OCI-LY1 (cell line): ENCODE data around the gene SACM1L.

Experiments
- H2AFZ ChIP-seq: fragments of 200-600 bp; sonication (generic), shearing (Covaris generic); 2 replicates; pipeline ENCODE4 v1.6.0; 2014; ENCODE audit warnings: antibody characterized with exemption, mild to moderate bottlenecking, low read length
- H3F3A ChIP-seq: fragments of 200-600 bp; sonication (generic), shearing (Covaris generic); 2 replicates; pipeline ENCODE4 v1.6.0; 2014; ENCODE audit warnings: mild to moderate bottlenecking, antibody characterized with exemption, low read length, moderate library complexity; ENCODE audit not compliant: insufficient read depth
- H3K27ac ChIP-seq: fragments of 200-600 bp; sonication (generic); 2 replicates; pipeline ENCODE4 v1.5.1; 2014; ENCODE audit warnings: low read length, mixed run types, mild to moderate bottlenecking, low read depth; ENCODE audit not compliant: poor library complexity, severe bottlenecking
- H3K27me3 ChIP-seq: fragments of 200-600 bp; sonication (generic); 2 replicates; pipeline ENCODE4 v1.6.0; 2014; ENCODE audit warnings: antibody characterized with exemption, mild to moderate bottlenecking, low read length, moderate library complexity; ENCODE audit not compliant: insufficient read depth
- H3K36me3 ChIP-seq: fragments of 200-600 bp; sonication (generic); 2 replicates; pipeline ENCODE4 v1.6.1; 2014; ENCODE audit warnings: mild to moderate bottlenecking, antibody characterized with exemption, low read length, moderate library complexity, mixed read lengths; ENCODE audit not compliant: insufficient read depth
- H3K4me1 ChIP-seq: fragments of 200-600 bp; sonication (generic); 2 replicates; pipeline ENCODE4 v1.5.1; 2014; ENCODE audit warnings: mild to moderate bottlenecking, low read length, moderate library complexity; ENCODE audit not compliant: insufficient read depth, severe bottlenecking
- H3K4me2 ChIP-seq: fragments of 200-600 bp; sonication (generic), shearing (Covaris generic); 2 replicates; pipeline ENCODE4 v1.6.1; 2014; ENCODE audit warnings: low read length
- H3K4me3 ChIP-seq: fragments of 200-600 bp; sonication (generic); 2 replicates; pipeline ENCODE4 v1.5.1; 2014; ENCODE audit warnings: low read length, low read depth, mild to moderate bottlenecking, mixed read lengths; ENCODE audit not compliant: poor library complexity, severe bottlenecking
- H3K79me2 ChIP-seq: fragments of 200-600 bp; shearing (Covaris generic); 2 replicates; pipeline ENCODE4 v1.6.1; 2016; ENCODE audit warnings: mixed run types, low read length, mixed read lengths; ENCODE audit not compliant: insufficient read depth
- H3K9ac ChIP-seq: fragments of 200-600 bp; sonication (generic), shearing (Covaris generic); 2 replicates; pipeline ENCODE4 v1.6.1; 2014; ENCODE audit warnings: mild to moderate bottlenecking, low read length, mixed read lengths
- H3K9me2 ChIP-seq: fragments of 200-600 bp; sonication (generic), shearing (Covaris generic); 2 replicates; pipeline ENCODE4 v1.6.1; 2014; ENCODE audit warnings: low read depth, mild to moderate bottlenecking, low read length, mixed read lengths
- H3K9me3 ChIP-seq: fragments of 200-600 bp; shearing (Covaris generic); 2 replicates; pipeline ENCODE4 v1.6.1; 2014; ENCODE audit warnings: low read length, mixed read lengths
- H4K20me1 ChIP-seq: fragments of 200-600 bp; sonication (generic), shearing (Covaris generic); 2 replicates; pipeline ENCODE4 v1.6.0; 2016; ENCODE audit warnings: mild to moderate bottlenecking, low read length; ENCODE audit not compliant: insufficient read depth
- EZH2 ChIP-seq: fragments of 200-600 bp; sonication (generic), shearing (Covaris generic); IDR thresholded peaks from 2 replicates; pipeline ENCODE4 v1.8.0; 2017; ENCODE audit warnings: borderline replicate concordance, mixed run types, mild to moderate bottlenecking, antibody characterized with exemption, low read length, moderate library complexity, mixed read lengths
- TF ChIP-seq, protein P1 (sequence below): fragments of 200-600 bp; sonication (generic), shearing (Covaris generic); IDR thresholded peaks from 2 replicates; pipeline ENCODE4 v1.5.1; 2017; ENCODE audit warnings: mild to moderate bottlenecking, antibody characterized with exemption, low read length, moderate library complexity, mixed read lengths

Gene SACM1L

DNA sequence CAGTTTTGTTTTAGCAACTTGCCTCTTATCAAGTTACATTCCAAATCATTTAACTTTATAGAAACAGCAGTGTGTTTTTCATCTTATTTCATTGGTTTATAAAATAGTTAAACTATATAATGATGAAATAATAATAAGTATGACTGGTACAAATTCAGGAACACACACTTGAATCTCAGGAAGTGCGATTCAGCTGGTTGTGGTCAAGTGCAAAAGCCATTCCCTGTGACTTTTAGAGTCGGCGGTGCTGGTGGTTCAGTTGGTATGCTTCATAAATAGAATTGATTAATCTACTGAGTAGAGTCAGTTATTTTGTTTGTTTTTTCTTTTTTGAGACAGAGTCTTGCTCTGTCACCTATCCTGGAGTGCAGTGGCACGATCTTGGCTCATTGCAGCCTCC, 22.7 kb downstream of the SACM1L start:
- no peaks in the 10 kb centered on the region for H3K9me2 ChIP-seq
- no peaks in the 10 kb centered on the region for H3F3A ChIP-seq
- peaks cover 66% of the 10 kb centered on the region for H3K36me3 ChIP-seq
- H3K27ac ChIP-seq = no peak overlapping the region
- H3K9me3 ChIP-seq = no peaks in the 10 kb centered on the region
- no peaks in the 10 kb centered on the region for H4K20me1 ChIP-seq
- H3K4me2 ChIP-seq = no peak overlapping the region
- H3K4me1 ChIP-seq = no peaks in the 10 kb centered on the region
- no peak overlapping the region for H3K9ac ChIP-seq
- TF ChIP-seq EZH2 = no peak
- TF ChIP-seq, protein P1, sequence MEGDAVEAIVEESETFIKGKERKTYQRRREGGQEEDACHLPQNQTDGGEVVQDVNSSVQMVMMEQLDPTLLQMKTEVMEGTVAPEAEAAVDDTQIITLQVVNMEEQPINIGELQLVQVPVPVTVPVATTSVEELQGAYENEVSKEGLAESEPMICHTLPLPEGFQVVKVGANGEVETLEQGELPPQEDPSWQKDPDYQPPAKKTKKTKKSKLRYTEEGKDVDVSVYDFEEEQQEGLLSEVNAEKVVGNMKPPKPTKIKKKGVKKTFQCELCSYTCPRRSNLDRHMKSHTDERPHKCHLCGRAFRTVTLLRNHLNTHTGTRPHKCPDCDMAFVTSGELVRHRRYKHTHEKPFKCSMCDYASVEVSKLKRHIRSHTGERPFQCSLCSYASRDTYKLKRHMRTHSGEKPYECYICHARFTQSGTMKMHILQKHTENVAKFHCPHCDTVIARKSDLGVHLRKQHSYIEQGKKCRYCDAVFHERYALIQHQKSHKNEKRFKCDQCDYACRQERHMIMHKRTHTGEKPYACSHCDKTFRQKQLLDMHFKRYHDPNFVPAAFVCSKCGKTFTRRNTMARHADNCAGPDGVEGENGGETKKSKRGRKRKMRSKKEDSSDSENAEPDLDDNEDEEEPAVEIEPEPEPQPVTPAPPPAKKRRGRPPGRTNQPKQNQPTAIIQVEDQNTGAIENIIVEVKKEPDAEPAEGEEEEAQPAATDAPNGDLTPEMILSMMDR = no peak
- no peak overlapping the region for H3K4me3 ChIP-seq
- no peaks in the 10 kb centered on the region for H3K79me2 ChIP-seq
- no peaks in the 10 kb centered on the region for H3K27me3 ChIP-seq
- no peak overlapping the region for H2AFZ ChIP-seq

DNA sequence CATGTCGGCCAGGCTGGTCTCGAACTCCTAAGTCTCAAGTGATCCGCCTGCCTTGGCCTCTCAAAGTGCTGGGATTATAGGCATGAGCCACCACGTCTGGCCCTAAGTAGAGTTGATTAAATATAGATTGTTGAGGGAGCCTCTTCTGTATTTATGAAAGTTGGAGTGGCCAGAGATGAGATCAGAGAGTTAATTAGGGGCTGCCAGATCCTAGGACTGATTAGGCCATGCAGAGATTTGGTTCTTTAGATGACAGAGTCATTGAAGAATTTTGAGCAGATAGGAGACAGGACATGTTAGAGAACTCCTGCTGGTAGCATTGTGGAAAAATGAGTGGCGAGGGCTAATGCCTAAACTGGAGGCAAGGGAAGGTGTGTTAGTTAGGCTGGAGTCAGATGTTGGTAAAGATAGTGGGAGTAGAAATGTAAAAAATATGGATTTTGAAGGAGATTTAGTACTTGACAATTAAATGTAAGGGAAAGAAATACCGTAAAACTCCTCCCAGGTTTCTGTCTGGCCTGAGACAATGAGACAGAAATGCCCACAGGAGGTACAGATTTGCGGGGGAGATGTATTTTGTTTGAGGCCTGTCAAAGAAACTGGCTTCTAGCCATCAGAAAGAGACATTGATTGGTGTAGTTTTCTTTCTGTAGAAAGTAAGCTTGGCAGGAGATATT, 23.4 kb downstream of the SACM1L start:
- Histone ChIP-seq H2AFZ (no peak overlapping the region), H3K4me3 (no peak overlapping the region), H3F3A (no peaks in the 10 kb centered on the region), H4K20me1 (no peaks in the 10 kb centered on the region), H3K4me2 (no peak overlapping the region), H3K9ac (no peak overlapping the region), H3K27me3 (no peaks in the 10 kb centered on the region), H3K36me3 (peaks cover 66% of the 10 kb centered on the region), H3K4me1 (no peaks in the 10 kb centered on the region), H3K9me3 (no peaks in the 10 kb centered on the region), H3K9me2 (no peaks in the 10 kb centered on the region), H3K79me2 (no peaks in the 10 kb centered on the region), H3K27ac (no peak overlapping the region)
- TF ChIP-seq, protein P1 = no peak
- no peak for TF ChIP-seq EZH2

- no peak overlapping the region for H3K27ac ChIP-seq
- no peaks in the 10 kb centered on the region for H3K9me2 ChIP-seq
- H3K4me3 ChIP-seq = no peak overlapping the region
- no peaks in the 10 kb centered on the region for H3K27me3 ChIP-seq
- no peak overlapping the region for H3K4me2 ChIP-seq
- no peaks in the 10 kb centered on the region for H3K9me3 ChIP-seq
- H3K79me2 ChIP-seq = no peaks in the 10 kb centered on the region
- H2AFZ ChIP-seq = no peak overlapping the region
- no peaks in the 10 kb centered on the region for H3F3A ChIP-seq
- H3K9ac ChIP-seq = no peak overlapping the region
- H4K20me1 ChIP-seq = no peaks in the 10 kb centered on the region
- H3K4me1 ChIP-seq = no peaks in the 10 kb centered on the region
- H3K36me3 ChIP-seq = peaks cover 52% of the 10 kb centered on the region
- TF ChIP-seq, protein P1 = no peak
- TF ChIP-seq EZH2 = no peak
Observed at GRCh38 chr3:45715945-45716344, 26.7 kb downstream of the SACM1L start.
